ENCODE measurements around the gene SERGEF. TPM values are rescaled to one million over a fixed set of nuclear protein-coding genes. Genes with fewer than 3 reads are reported as not detected.

SERGEF gene
- total and polyA plus RNA-seq, 10 of the 15 experiments (the other 5 are each of a cell fraction or from before 2014, with no cell fraction given): 14.6 to 27.8 (median 22.4) TPM

DNA sequence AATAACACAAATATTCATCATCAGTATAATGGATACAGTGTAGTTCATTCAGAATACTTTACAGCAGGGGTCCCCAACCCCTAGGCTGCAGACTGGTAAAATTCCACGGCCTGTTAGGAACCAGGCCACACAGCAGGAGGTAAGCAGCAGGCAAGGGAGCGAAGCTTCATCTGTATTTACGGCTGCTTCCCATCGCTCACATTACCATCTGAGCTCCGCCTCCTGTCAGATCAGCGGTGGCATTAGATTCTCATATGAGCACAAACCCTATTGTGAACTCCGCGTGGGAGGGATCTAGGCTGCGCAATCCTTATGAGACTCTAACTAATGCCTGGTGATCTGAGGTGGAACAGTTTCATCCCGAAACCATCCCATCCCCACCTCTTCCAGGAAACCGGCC, 125.1 kb downstream of the SERGEF start:
- ChIA-PET SMC1A (ENCODE audit: uncharacterized antibody, unreplicated experiment) (interaction anchor here (1.3 kb wide), 1 partner anchor 8 kb away, joined by 3 read pairs; no protein-coding TSS in a partner anchor), POLR2A (no interaction called here), RAD21 (ENCODE audit: unreplicated experiment) (no interaction called here), CTCF (no interaction called here)
- Histone ChIP-seq H2AFZ (ENCODE audit: control insufficient read depth, low read depth, low read length) (no peak overlapping the region), H3K4me3 (no peak overlapping the region), H3K9ac (ENCODE audit: control insufficient read depth, insufficient read depth, low read length) (no peak overlapping the region), H3K9me3 (replicated peaks; ENCODE audit: control insufficient read depth, insufficient read depth, low read length) (no peaks in the 10 kb centered on the region), H4K20me1 (ENCODE audit: control insufficient read depth, insufficient read depth) (no peaks in the 10 kb centered on the region; the same call in 1 of the 2 replicates), H3K4me2 (ENCODE audit: control insufficient read depth, insufficient read depth) (no peak overlapping the region), H3K79me2 (ENCODE audit: control insufficient read depth, insufficient read depth, low read length) (no peaks in the 10 kb centered on the region), H3K27ac (ENCODE audit: control insufficient read depth, insufficient read depth) (no peak overlapping the region), H3K27me3 (replicated peaks in 1 of 2; ENCODE audit: control insufficient read depth in 2 of 2, insufficient read depth in 2 of 2, low read length in 1 of 2) (no peaks in the 10 kb centered on the region), H3K36me3 (ENCODE audit: control insufficient read depth in 2 of 2, insufficient read depth in 2 of 2, low read length in 1 of 2) (no peaks in the 10 kb centered on the region), H3K4me1 (ENCODE audit: control insufficient read depth, insufficient read depth, low read length) (no peaks in the 10 kb centered on the region)
- no peak for DNase-seq (ENCODE audit: low read depth, low spot score)
- intact Hi-C loops (cut with micrococcal nuclease; ENCODE audit: unreplicated experiment) (no loop called here), in situ Hi-C loops (cut with MboI) (no loop called here)
- BruUV-seq (replicated peaks): no TSS peak
- no peak for FAIRE-seq
- no peak for TF ChIP-seq PML (IDR thresholded peaks at IDR 0.05; ENCODE audit: low read length)
- TF ChIP-seq EGR1 (IDR thresholded peaks at IDR 0.05; ENCODE audit: borderline replicate concordance in 1 of 2, low read depth in 2 of 2, low read length in 2 of 2): no peak
- TF ChIP-seq ZNF622 (IDR thresholded peaks at IDR 0.05): no peak
- WGBS (ENCODE audit: insufficient coverage, insufficient replicate concordance, low lambda C conversion rate, missing lambda C conversion rate): over 99% methylated on average over 11 of the region's 11 CpGs
- no peak for ATAC-seq

DNA sequence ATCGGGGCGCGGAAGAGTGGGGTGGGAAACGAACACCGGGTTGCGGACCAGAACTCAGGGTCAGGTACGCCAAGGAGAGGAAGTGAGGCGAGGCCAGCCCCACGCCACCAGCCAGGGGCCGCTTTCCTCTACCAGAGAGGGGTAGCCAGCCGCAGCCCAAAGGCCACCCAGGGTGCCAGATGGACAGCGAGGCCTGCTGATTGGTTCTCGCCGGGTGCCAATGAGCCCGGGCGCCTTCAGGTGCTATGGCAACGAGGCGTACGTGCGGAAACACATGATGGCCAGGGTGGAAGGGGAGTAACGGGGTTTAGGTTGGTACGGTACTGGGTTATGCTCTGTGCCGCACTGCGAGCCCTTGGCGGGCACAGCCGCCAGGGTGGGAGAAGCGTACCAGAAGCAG, 128.9 kb downstream of the SERGEF start:
- no peak for ATAC-seq
- no peak overlapping the region for H3K4me3 ChIP-seq
- no TSS peak for BruUV-seq (replicated peaks)
- no peaks in the 10 kb centered on the region for H3K4me1 ChIP-seq (ENCODE audit: control insufficient read depth, insufficient read depth, low read length)
- DNase-seq (ENCODE audit: low read depth, low spot score): no peak
- no peaks in the 10 kb centered on the region for H3K79me2 ChIP-seq (ENCODE audit: control insufficient read depth, insufficient read depth, low read length)
- RAD21 ChIA-PET (ENCODE audit: unreplicated experiment): no interaction called here
- in situ Hi-C loops (cut with MboI): no loop called here
- SMC1A ChIA-PET (ENCODE audit: uncharacterized antibody, unreplicated experiment): interaction anchor here (2.0 kb wide), 1 partner anchor 9 kb away, joined by 4 read pairs; no protein-coding TSS in a partner anchor
- no peaks in the 10 kb centered on the region for H3K9me3 ChIP-seq (replicated peaks; ENCODE audit: control insufficient read depth, insufficient read depth, low read length)
- intact Hi-C loops (cut with micrococcal nuclease; ENCODE audit: unreplicated experiment): no loop called here
- no peak overlapping the region for H2AFZ ChIP-seq (ENCODE audit: control insufficient read depth, low read depth, low read length)
- no peaks in the 10 kb centered on the region for H3K27me3 ChIP-seq (replicated peaks in 1 of 2; ENCODE audit: control insufficient read depth in 2 of 2, insufficient read depth in 2 of 2, low read length in 1 of 2)
- H3K9ac ChIP-seq (ENCODE audit: control insufficient read depth, insufficient read depth, low read length): no peak overlapping the region
- 95% methylated on average over 27 of the region's 27 CpGs for WGBS (ENCODE audit: insufficient coverage, insufficient replicate concordance, low lambda C conversion rate, missing lambda C conversion rate)
- CTCF ChIA-PET: no interaction called here
- no peak overlapping the region for H3K4me2 ChIP-seq (ENCODE audit: control insufficient read depth, insufficient read depth)
- POLR2A ChIA-PET: no interaction called here
- H3K27ac ChIP-seq (ENCODE audit: control insufficient read depth, insufficient read depth): no peak overlapping the region
- H3K36me3 ChIP-seq (ENCODE audit: control insufficient read depth in 2 of 2, insufficient read depth in 2 of 2, low read length in 1 of 2): no peaks in the 10 kb centered on the region
- no peak for FAIRE-seq
- no peaks in the 10 kb centered on the region; the same call in 1 of the 2 replicates for H4K20me1 ChIP-seq (ENCODE audit: control insufficient read depth, insufficient read depth)
- TF ChIP-seq ZNF622 (IDR thresholded peaks at IDR 0.05) (no peak), RAD51 (IDR thresholded peaks at IDR 0.05) (no peak), POLR2A (IDR thresholded peaks at IDR 0.05; ENCODE audit: low read depth, low read length) (no peak), KLF5 (IDR thresholded peaks at IDR 0.05; ENCODE audit: partially characterized antibody) (no peak), SRF (IDR thresholded peaks at IDR 0.05; ENCODE audit: low read depth in 2 of 2, low read length in 2 of 2) (no peak), SMC3 (IDR thresholded peaks at IDR 0.05; ENCODE audit: borderline replicate concordance, low read length) (no peak), FOXM1 (IDR thresholded peaks at IDR 0.05; ENCODE audit: low read depth, low read length) (no peak), BCL11A (IDR thresholded peaks at IDR 0.05; ENCODE audit: low read depth, low read length) (no peak), SPI1 (IDR thresholded peaks at IDR 0.05; ENCODE audit: borderline replicate concordance, insufficient read depth, low read depth, low read length) (no peak), NFYA (IDR thresholded peaks at IDR 0.05; ENCODE audit: borderline replicate concordance, low read depth, low read length) (no peak), CBFB (IDR thresholded peaks at IDR 0.05; ENCODE audit: low read depth) (no peak)
- TF ChIP-seq, protein P1, sequence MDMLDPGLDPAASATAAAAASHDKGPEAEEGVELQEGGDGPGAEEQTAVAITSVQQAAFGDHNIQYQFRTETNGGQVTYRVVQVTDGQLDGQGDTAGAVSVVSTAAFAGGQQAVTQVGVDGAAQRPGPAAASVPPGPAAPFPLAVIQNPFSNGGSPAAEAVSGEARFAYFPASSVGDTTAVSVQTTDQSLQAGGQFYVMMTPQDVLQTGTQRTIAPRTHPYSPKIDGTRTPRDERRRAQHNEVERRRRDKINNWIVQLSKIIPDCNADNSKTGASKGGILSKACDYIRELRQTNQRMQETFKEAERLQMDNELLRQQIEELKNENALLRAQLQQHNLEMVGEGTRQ (IDR thresholded peaks at IDR 0.05; ENCODE audit: borderline replicate concordance, low read depth, low read length): no peak
- TF ChIP-seq, protein P2, sequence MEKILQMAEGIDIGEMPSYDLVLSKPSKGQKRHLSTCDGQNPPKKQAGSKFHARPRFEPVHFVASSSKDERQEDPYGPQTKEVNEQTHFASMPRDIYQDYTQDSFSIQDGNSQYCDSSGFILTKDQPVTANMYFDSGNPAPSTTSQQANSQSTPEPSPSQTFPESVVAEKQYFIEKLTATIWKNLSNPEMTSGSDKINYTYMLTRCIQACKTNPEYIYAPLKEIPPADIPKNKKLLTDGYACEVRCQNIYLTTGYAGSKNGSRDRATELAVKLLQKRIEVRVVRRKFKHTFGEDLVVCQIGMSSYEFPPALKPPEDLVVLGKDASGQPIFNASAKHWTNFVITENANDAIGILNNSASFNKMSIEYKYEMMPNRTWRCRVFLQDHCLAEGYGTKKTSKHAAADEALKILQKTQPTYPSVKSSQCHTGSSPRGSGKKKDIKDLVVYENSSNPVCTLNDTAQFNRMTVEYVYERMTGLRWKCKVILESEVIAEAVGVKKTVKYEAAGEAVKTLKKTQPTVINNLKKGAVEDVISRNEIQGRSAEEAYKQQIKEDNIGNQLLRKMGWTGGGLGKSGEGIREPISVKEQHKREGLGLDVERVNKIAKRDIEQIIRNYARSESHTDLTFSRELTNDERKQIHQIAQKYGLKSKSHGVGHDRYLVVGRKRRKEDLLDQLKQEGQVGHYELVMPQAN (conservative IDR thresholded peaks at IDR 0.05): no peak
- TF ChIP-seq, protein P3, sequence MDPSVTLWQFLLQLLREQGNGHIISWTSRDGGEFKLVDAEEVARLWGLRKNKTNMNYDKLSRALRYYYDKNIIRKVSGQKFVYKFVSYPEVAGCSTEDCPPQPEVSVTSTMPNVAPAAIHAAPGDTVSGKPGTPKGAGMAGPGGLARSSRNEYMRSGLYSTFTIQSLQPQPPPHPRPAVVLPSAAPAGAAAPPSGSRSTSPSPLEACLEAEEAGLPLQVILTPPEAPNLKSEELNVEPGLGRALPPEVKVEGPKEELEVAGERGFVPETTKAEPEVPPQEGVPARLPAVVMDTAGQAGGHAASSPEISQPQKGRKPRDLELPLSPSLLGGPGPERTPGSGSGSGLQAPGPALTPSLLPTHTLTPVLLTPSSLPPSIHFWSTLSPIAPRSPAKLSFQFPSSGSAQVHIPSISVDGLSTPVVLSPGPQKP (IDR thresholded peaks at IDR 0.05; ENCODE audit: low read depth, low read length): no peak
